IPS-20b (cell line): ENCODE data around the gene NEMP2.

ENCODE experiments used
- H3K27ac ChIP-seq: one replicate; pipeline ENCODE4 v1.5.1; 2013; ENCODE audit warnings: low read length
- H3K27me3 ChIP-seq: 2 replicates; pipeline ENCODE4 v1.6.1; 2013; ENCODE audit warnings: mild to moderate bottlenecking, low read length, inconsistent platforms; ENCODE audit not compliant: insufficient read depth
- H3K36me3 ChIP-seq: 2 replicates; pipeline ENCODE4 v1.6.1; 2013; ENCODE audit warnings: low read depth, mild to moderate bottlenecking, inconsistent platforms, low read length, moderate library complexity; ENCODE audit not compliant: insufficient read depth
- H3K4me1 ChIP-seq: 2 replicates; pipeline ENCODE4 v1.6.1; 2013; ENCODE audit warnings: mild to moderate bottlenecking, control low read depth, inconsistent platforms, low read length, moderate library complexity; ENCODE audit not compliant: insufficient read depth
- H3K4me3 ChIP-seq: 2 replicates; pipeline ENCODE4 v1.5.1; 2013; ENCODE audit warnings: mild to moderate bottlenecking, low read length, inconsistent platforms
- H3K9ac ChIP-seq: 2 replicates; pipeline ENCODE4 v1.6.1; 2013; ENCODE audit warnings: low read depth, mild to moderate bottlenecking, inconsistent platforms, low read length, moderate library complexity
- H3K9me3 ChIP-seq: 2 replicates; pipeline ENCODE4 v1.6.1; 2013; ENCODE audit warnings: mild to moderate bottlenecking, low read depth, low read length, inconsistent platforms; ENCODE audit not compliant: insufficient read depth

Gene NEMP2

GRCh38 chr2:190460487-190460886 lies 74.0 kb downstream of the NEMP2 start:
- Histone ChIP-seq H3K27me3 (no peaks in the 10 kb centered on the region), H3K27ac (no peak overlapping the region), H3K9ac (no peak overlapping the region), H3K36me3 (no peaks in the 10 kb centered on the region), H3K9me3 (no peaks in the 10 kb centered on the region), H3K4me3 (no peak overlapping the region), H3K4me1 (no peaks in the 10 kb centered on the region)

- Histone ChIP-seq H3K9ac (no peak overlapping the region), H3K27me3 (no peaks in the 10 kb centered on the region), H3K9me3 (no peaks in the 10 kb centered on the region), H3K4me1 (no peaks in the 10 kb centered on the region), H3K27ac (no peak overlapping the region), H3K4me3 (no peak overlapping the region), H3K36me3 (no peaks in the 10 kb centered on the region)
These were observed 74.6 kb downstream of the NEMP2 start for GRCh38 chr2:190459881-190460280.

GRCh38 chr2:190458352-190459107 lies 76.0 kb downstream of the NEMP2 start:
- no peaks in the 10 kb centered on the region for H3K36me3 ChIP-seq
- no peak overlapping the region for H3K9ac ChIP-seq
- no peaks in the 10 kb centered on the region for H3K9me3 ChIP-seq
- no peak overlapping the region for H3K4me3 ChIP-seq
- H3K27me3 ChIP-seq = no peaks in the 10 kb centered on the region
- H3K4me1 ChIP-seq = no peaks in the 10 kb centered on the region
- H3K27ac ChIP-seq = no peak overlapping the region

- H3K27ac ChIP-seq = no peak overlapping the region
- no peaks in the 10 kb centered on the region for H3K9me3 ChIP-seq
- H3K4me3 ChIP-seq = no peak overlapping the region
- no peaks in the 10 kb centered on the region for H3K27me3 ChIP-seq
- H3K36me3 ChIP-seq = no peaks in the 10 kb centered on the region
- H3K9ac ChIP-seq = no peak overlapping the region
- H3K4me1 ChIP-seq = no peaks in the 10 kb centered on the region
These were observed 77.3 kb downstream of the NEMP2 start for GRCh38 chr2:190457256-190457655.

GRCh38 chr2:190456833-190457232 lies 77.7 kb downstream of the NEMP2 start:
- Histone ChIP-seq H3K9ac (no peak overlapping the region), H3K27me3 (no peaks in the 10 kb centered on the region)

GRCh38 chr2:190455358-190456095 lies 79.0 kb downstream of the NEMP2 start:
- H3K27ac ChIP-seq = no peak overlapping the region
- H3K9ac ChIP-seq = no peak overlapping the region
- no peaks in the 10 kb centered on the region for H3K9me3 ChIP-seq
- H3K4me1 ChIP-seq = no peaks in the 10 kb centered on the region
- no peaks in the 10 kb centered on the region for H3K36me3 ChIP-seq
- no peaks in the 10 kb centered on the region for H3K27me3 ChIP-seq
- H3K4me3 ChIP-seq = no peak overlapping the region

More at GRCh38 chr2:190456833-190457232, 77.7 kb downstream of the NEMP2 start:
- Histone ChIP-seq H3K4me3 (no peak overlapping the region), H3K36me3 (no peaks in the 10 kb centered on the region), H3K27ac (no peak overlapping the region), H3K9me3 (no peaks in the 10 kb centered on the region), H3K4me1 (no peaks in the 10 kb centered on the region)

GRCh38 chr2:190454795-190455194 lies 79.7 kb downstream of the NEMP2 start:
- H3K9me3 ChIP-seq = no peaks in the 10 kb centered on the region
- no peak overlapping the region for H3K4me3 ChIP-seq
- no peaks in the 10 kb centered on the region for H3K36me3 ChIP-seq
- no peaks in the 10 kb centered on the region for H3K27me3 ChIP-seq
- no peak overlapping the region for H3K27ac ChIP-seq
- no peaks in the 10 kb centered on the region for H3K4me1 ChIP-seq
- H3K9ac ChIP-seq = no peak overlapping the region
